ENCODE results near the gene TCP11.

Gene TCP11

DNA sequence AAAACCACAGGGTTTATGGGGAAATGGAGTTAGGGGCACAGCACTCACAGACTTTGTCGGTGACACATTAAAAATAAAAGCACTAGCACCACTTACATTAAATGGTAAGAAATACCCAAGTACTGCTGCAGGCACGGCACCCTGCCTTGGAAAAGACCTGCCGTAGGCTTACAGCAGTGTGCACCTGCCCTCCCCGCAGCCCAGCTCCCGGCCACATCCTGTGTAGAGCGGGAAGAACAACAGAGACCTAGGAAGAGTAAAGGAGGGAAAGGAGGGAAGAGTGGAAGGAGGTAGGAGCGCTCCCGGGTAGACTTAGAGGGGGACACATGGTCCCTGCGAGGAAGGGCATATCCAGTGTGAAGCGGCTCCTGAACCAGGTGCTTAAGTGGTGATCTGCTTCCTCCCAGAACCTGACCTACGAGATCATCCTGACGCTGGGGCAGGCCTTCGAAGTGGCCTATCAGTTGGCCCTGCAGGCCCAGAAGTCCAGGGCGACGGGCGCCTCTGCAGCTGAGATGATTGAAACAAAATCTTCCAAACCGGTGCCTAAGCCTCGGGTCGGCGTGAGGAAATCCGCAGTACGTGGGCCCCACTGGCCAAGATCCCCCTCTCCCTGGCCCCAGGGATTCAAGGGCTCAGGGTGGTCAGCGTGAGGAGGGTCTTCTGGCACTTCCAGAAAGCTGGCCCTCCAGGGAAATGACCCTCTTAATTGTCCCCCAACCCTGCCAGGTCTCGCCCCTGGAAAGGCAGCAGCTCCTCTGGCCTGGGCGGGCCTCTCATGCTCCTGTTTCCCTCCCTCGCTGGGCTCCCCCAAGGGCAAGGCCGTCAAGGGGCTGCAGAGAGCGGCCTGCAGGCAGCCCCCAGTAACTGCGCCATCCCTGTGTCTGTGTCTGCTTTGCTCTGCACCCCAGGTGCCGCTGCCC, 55.5 kb downstream of the TCP11 start:
- no peak for ATAC-seq
- no peak for TF ChIP-seq ZFP30 (CRISPR knock-in tag; IDR thresholded peaks at IDR 0.05)
- no peak for TF ChIP-seq TCF4 (CRISPR knock-in tag; IDR thresholded peaks at IDR 0.05; ENCODE audit: borderline replicate concordance)
- TF ChIP-seq POU6F1 (CRISPR knock-in tag; IDR thresholded peaks at IDR 0.05; ENCODE audit: borderline replicate concordance, low read depth) = no peak

DNA sequence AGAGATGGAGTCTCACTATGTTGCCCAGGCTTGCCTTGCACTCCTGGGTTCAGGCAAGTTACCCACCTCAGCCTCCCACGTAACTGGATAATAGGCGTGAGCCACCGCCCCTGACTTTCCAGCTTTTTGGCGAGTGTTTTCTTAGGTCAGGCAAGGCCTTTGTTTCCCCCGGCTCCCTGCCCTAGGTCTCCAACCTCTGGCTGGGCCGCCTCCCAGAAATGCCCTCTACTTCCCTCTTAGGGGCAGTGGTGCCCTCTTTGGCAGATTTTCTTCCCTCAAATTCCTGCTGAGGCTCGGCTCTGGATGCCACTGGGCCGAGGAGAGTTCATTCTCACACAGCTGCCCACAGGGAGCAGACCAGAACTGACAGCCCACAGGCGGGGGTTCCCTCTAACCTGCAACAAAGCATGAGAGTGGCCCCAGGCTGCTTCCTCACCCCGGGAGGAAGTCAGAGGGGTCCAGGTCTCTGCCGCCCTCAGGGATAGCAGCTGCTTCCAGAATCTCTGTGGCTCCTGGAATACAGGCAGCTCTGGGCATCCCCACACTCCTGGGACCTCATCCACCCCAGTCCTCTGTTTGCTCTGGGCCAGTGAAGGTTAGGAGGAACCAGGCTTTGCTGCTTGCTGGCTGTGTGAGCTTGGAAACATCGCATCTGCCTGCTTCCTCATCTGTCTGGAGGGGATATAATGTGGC, 56.5 kb downstream of the TCP11 start:
- no peak for ATAC-seq
- TF ChIP-seq CSDC2 (CRISPR knock-in tag; IDR thresholded peaks at IDR 0.05) = no peak
- TF ChIP-seq TOX (CRISPR knock-in tag; IDR thresholded peaks at IDR 0.05; ENCODE audit: borderline replicate concordance) = no peak
- TF ChIP-seq POU6F1 (CRISPR knock-in tag; IDR thresholded peaks at IDR 0.05; ENCODE audit: borderline replicate concordance, low read depth) = no peak
- no peak for TF ChIP-seq PATZ1 (CRISPR knock-in tag; IDR thresholded peaks at IDR 0.05; ENCODE audit: borderline replicate concordance)
- no peak for TF ChIP-seq ESRRG (CRISPR knock-in tag; IDR thresholded peaks at IDR 0.05)
- no peak for TF ChIP-seq ARNTL (CRISPR knock-in tag; IDR thresholded peaks at IDR 0.05; ENCODE audit: borderline replicate concordance, low read depth)
- TF ChIP-seq TSHZ2 (CRISPR knock-in tag; IDR thresholded peaks at IDR 0.05) = no peak
- no peak for TF ChIP-seq ZNF565 (CRISPR knock-in tag; conservative IDR thresholded peaks at IDR 0.05; ENCODE audit: low read depth)
- no peak for TF ChIP-seq TCF4 (CRISPR knock-in tag; IDR thresholded peaks at IDR 0.05; ENCODE audit: borderline replicate concordance)
- no peak for TF ChIP-seq OSR1 (CRISPR knock-in tag; IDR thresholded peaks at IDR 0.05)
- no peak for TF ChIP-seq RARB (CRISPR knock-in tag; IDR thresholded peaks at IDR 0.05)
- no peak for TF ChIP-seq ZNF70 (CRISPR knock-in tag; IDR thresholded peaks at IDR 0.05)
- TF ChIP-seq CREB5 (CRISPR knock-in tag; IDR thresholded peaks at IDR 0.05; ENCODE audit: low read depth) = no peak
- TF ChIP-seq PPARA (CRISPR knock-in tag; IDR thresholded peaks at IDR 0.05; ENCODE audit: borderline replicate concordance) = no peak
- no peak for TF ChIP-seq ISL1 (CRISPR knock-in tag; IDR thresholded peaks at IDR 0.05)

GRCh38 chr6:35084041-35084491, 57.1 kb downstream of the TCP11 start:
- ATAC-seq = no peak
- TF ChIP-seq ZNF565 (CRISPR knock-in tag; conservative IDR thresholded peaks at IDR 0.05; ENCODE audit: low read depth) (no peak), POU6F1 (CRISPR knock-in tag; IDR thresholded peaks at IDR 0.05; ENCODE audit: borderline replicate concordance, low read depth) (no peak), ZFP30 (CRISPR knock-in tag; IDR thresholded peaks at IDR 0.05) (no peak), CREB5 (CRISPR knock-in tag; IDR thresholded peaks at IDR 0.05; ENCODE audit: low read depth) (no peak), BACH2 (CRISPR knock-in tag; IDR thresholded peaks at IDR 0.05; ENCODE audit: borderline replicate concordance) (no peak), GLIS3 (CRISPR knock-in tag; IDR thresholded peaks at IDR 0.05) (no peak), ZFP3 (CRISPR knock-in tag; IDR thresholded peaks at IDR 0.05) (no peak), PATZ1 (CRISPR knock-in tag; IDR thresholded peaks at IDR 0.05; ENCODE audit: borderline replicate concordance) (no peak)
